ENCODE results near the gene PAOX. TPM values are rescaled to one million over a fixed set of nuclear protein-coding genes. Genes with fewer than 3 reads are reported as not detected.

The PAOX gene
- total and polyA plus RNA-seq, 2 of the 13 experiments (the other 11 are each of a cell fraction or from before 2014, with no cell fraction given): 0.49 to 0.77 TPM

DNA sequence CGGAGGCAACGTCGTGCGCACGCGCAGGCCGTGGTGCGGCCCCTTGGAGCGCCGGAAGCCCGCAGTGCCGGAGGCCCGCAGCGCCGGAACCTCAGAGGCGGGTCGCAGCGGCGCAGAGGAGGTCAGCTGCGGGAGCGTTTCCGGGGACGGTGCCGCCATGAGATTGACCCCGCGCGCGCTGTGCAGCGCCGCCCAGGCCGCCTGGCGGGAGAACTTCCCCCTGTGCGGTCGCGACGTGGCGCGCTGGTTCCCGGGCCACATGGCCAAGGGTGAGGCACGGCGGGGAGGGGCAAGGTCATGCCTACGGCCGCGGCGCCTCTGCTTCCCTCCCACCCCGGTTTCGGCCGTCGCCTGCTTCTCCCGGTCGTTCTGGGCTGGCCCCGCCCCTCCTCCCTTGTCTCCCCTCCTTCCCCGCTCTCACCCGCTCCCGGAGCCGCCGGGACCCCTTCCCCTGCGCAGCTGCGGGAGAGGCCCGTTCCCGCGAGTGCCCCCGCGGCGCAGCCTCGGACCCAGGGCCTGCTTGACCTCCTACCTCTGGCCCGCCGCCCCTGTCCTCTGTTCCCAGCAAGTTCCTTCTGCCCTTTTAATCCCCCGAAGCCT, 15.1 kb downstream of the PAOX start, which contains the start of gene MTG1 (continued):
- peak; percentile 94 for TF ChIP-seq HNRNPK (IDR thresholded peaks at IDR 0.05; ENCODE audit: low read depth, low read length, poor library complexity, severe bottlenecking)
- TF ChIP-seq, protein P1, sequence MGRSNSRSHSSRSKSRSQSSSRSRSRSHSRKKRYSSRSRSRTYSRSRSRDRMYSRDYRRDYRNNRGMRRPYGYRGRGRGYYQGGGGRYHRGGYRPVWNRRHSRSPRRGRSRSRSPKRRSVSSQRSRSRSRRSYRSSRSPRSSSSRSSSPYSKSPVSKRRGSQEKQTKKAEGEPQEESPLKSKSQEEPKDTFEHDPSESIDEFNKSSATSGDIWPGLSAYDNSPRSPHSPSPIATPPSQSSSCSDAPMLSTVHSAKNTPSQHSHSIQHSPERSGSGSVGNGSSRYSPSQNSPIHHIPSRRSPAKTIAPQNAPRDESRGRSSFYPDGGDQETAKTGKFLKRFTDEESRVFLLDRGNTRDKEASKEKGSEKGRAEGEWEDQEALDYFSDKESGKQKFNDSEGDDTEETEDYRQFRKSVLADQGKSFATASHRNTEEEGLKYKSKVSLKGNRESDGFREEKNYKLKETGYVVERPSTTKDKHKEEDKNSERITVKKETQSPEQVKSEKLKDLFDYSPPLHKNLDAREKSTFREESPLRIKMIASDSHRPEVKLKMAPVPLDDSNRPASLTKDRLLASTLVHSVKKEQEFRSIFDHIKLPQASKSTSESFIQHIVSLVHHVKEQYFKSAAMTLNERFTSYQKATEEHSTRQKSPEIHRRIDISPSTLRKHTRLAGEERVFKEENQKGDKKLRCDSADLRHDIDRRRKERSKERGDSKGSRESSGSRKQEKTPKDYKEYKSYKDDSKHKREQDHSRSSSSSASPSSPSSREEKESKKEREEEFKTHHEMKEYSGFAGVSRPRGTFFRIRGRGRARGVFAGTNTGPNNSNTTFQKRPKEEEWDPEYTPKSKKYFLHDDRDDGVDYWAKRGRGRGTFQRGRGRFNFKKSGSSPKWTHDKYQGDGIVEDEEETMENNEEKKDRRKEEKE (IDR thresholded peaks at IDR 0.05): no peak
- TF ChIP-seq, protein P2, sequence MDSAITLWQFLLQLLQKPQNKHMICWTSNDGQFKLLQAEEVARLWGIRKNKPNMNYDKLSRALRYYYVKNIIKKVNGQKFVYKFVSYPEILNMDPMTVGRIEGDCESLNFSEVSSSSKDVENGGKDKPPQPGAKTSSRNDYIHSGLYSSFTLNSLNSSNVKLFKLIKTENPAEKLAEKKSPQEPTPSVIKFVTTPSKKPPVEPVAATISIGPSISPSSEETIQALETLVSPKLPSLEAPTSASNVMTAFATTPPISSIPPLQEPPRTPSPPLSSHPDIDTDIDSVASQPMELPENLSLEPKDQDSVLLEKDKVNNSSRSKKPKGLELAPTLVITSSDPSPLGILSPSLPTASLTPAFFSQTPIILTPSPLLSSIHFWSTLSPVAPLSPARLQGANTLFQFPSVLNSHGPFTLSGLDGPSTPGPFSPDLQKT (CRISPR knock-in tag; IDR thresholded peaks at IDR 0.05; ENCODE audit: borderline replicate concordance): peak; percentile 43; the same call in 1 of the 2 replicates
- peak; percentile 69 for TF ChIP-seq ZSCAN31 (CRISPR knock-in tag; IDR thresholded peaks at IDR 0.05; ENCODE audit: low read depth)
- TF ChIP-seq ZNF598 (CRISPR knock-in tag; IDR thresholded peaks at IDR 0.05; ENCODE audit: borderline replicate concordance): no peak
- TF ChIP-seq NCOA1 (CRISPR knock-in tag; IDR thresholded peaks at IDR 0.05): 0 out of 2 replicates have a peak, but pooled peaks have one; percentile 78
- TF ChIP-seq, protein P3, sequence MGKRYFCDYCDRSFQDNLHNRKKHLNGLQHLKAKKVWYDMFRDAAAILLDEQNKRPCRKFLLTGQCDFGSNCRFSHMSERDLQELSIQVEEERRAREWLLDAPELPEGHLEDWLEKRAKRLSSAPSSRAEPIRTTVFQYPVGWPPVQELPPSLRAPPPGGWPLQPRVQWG (CRISPR knock-in tag; IDR thresholded peaks at IDR 0.05; ENCODE audit: borderline replicate concordance, low read depth): no peak
- TF ChIP-seq ZNF75D (CRISPR knock-in tag; IDR thresholded peaks at IDR 0.05; ENCODE audit: borderline replicate concordance): peak; percentile 63; the same call in 1 of the 2 replicates
- no peak for TF ChIP-seq TP53 (CRISPR knock-in tag; conservative IDR thresholded peaks at IDR 0.05)
- peak; percentile 46; the same call in 1 of the 2 replicates for TF ChIP-seq ZNF205 (CRISPR knock-in tag; IDR thresholded peaks at IDR 0.05)
- 0 out of 2 replicates have a peak, but pooled peaks have one; percentile 44 for TF ChIP-seq HNRNPUL1 (IDR thresholded peaks at IDR 0.05; ENCODE audit: low read depth, low read length)
- peak; percentile 67; the same call in 1 of the 2 replicates for TF ChIP-seq ZNF431 (CRISPR knock-in tag; IDR thresholded peaks at IDR 0.05; ENCODE audit: borderline replicate concordance, low read depth)
- no peak for TF ChIP-seq ZFP62 (CRISPR knock-in tag; IDR thresholded peaks at IDR 0.05)
- TF ChIP-seq, protein P4, sequence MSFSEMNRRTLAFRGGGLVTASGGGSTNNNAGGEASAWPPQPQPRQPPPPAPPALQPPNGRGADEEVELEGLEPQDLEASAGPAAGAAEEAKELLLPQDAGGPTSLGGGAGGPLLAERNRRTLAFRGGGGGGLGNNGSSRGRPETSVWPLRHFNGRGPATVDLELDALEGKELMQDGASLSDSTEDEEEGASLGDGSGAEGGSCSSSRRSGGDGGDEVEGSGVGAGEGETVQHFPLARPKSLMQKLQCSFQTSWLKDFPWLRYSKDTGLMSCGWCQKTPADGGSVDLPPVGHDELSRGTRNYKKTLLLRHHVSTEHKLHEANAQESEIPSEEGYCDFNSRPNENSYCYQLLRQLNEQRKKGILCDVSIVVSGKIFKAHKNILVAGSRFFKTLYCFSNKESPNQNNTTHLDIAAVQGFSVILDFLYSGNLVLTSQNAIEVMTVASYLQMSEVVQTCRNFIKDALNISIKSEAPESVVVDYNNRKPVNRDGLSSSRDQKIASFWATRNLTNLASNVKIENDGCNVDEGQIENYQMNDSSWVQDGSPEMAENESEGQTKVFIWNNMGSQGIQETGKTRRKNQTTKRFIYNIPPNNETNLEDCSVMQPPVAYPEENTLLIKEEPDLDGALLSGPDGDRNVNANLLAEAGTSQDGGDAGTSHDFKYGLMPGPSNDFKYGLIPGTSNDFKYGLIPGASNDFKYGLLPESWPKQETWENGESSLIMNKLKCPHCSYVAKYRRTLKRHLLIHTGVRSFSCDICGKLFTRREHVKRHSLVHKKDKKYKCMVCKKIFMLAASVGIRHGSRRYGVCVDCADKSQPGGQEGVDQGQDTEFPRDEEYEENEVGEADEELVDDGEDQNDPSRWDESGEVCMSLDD (CRISPR knock-in tag; IDR thresholded peaks at IDR 0.05; ENCODE audit: borderline replicate concordance): no peak
- no peak for TF ChIP-seq ZBTB42 (CRISPR knock-in tag; IDR thresholded peaks at IDR 0.05)
- TF ChIP-seq MAZ (IDR thresholded peaks at IDR 0.05; ENCODE audit: borderline replicate concordance, low read depth, low read length): peak; percentile 69
- peak; percentile 94 for TF ChIP-seq MAZ (CRISPR knock-in tag; IDR thresholded peaks at IDR 0.05; ENCODE audit: low read depth)
- TF ChIP-seq ZNF33A (CRISPR knock-in tag; IDR thresholded peaks at IDR 0.05; ENCODE audit: borderline replicate concordance): 0 out of 2 replicates have a peak, but pooled peaks have one; percentile 49
- TF ChIP-seq, protein P5, sequence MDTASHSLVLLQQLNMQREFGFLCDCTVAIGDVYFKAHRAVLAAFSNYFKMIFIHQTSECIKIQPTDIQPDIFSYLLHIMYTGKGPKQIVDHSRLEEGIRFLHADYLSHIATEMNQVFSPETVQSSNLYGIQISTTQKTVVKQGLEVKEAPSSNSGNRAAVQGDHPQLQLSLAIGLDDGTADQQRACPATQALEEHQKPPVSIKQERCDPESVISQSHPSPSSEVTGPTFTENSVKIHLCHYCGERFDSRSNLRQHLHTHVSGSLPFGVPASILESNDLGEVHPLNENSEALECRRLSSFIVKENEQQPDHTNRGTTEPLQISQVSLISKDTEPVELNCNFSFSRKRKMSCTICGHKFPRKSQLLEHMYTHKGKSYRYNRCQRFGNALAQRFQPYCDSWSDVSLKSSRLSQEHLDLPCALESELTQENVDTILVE (CRISPR knock-in tag; IDR thresholded peaks at IDR 0.05): peak; percentile 95
- TF ChIP-seq CCAR2 (optimal IDR thresholded peaks at IDR 0.05; ENCODE audit: low read depth, low read length): no peak
- TF ChIP-seq NAIF1 (CRISPR knock-in tag; IDR thresholded peaks at IDR 0.05; ENCODE audit: borderline replicate concordance): peak; percentile 66; the same call in 1 of the 2 replicates

Data from HepG2 (cell line).